Trophoblast cell (in vitro differentiated cells and primary cell): Measurements from ENCODE around the gene SULF2.

Experiments used
- DNase-seq, 2 donors: peaks; one replicate each; pipeline ENCODE4 v3.0.0-alpha.2; 2016
- H2AFZ ChIP-seq: 2 replicates; pipeline ENCODE4 v1.6.1; 2013; ENCODE audit warnings: low read length, moderate library complexity, mild to moderate bottlenecking; ENCODE audit not compliant: insufficient read depth, poor library complexity
- H2AK5ac ChIP-seq: 2 replicates; pipeline ENCODE4 v1.6.1; 2013; ENCODE audit warnings: mild to moderate bottlenecking, low read length
- H2BK120ac ChIP-seq: 2 replicates; pipeline ENCODE4 v1.6.1; 2013; ENCODE audit warnings: low read length, mild to moderate bottlenecking, moderate library complexity; ENCODE audit not compliant: insufficient read depth, poor library complexity
- H2BK12ac ChIP-seq: 2 replicates; pipeline ENCODE4 v1.6.1; 2013; ENCODE audit warnings: mild to moderate bottlenecking, low read length, moderate library complexity
- H2BK5ac ChIP-seq: 2 replicates; pipeline ENCODE4 v1.6.1; 2013; ENCODE audit warnings: low read length, low read depth, moderate library complexity, mild to moderate bottlenecking; ENCODE audit not compliant: poor library complexity
- H3K14ac ChIP-seq: 2 replicates; pipeline ENCODE4 v1.6.1; 2013; ENCODE audit warnings: mild to moderate bottlenecking, low read length
- H3K18ac ChIP-seq: 2 replicates; pipeline ENCODE4 v1.6.1; 2013; ENCODE audit warnings: mild to moderate bottlenecking, low read length
- H3K23ac ChIP-seq: 2 replicates; pipeline ENCODE4 v1.6.1; 2013; ENCODE audit warnings: low read length
- H3K27ac ChIP-seq: 2 replicates; pipeline ENCODE4 v1.5.1; 2013; ENCODE audit warnings: low read depth, mild to moderate bottlenecking, inconsistent platforms, low read length, moderate library complexity
- H3K27me3 ChIP-seq: 2 replicates; pipeline ENCODE4 v1.6.1; 2013; ENCODE audit warnings: inconsistent platforms, mild to moderate bottlenecking, low read length, moderate library complexity; ENCODE audit not compliant: insufficient read depth
- H3K36me3 ChIP-seq, 2 experiments: 1 replicate in 1 of 2; 2 replicates in 1 of 2; pipeline ENCODE4 v1.6.1; 2013; ENCODE audit warnings: low read length in 2 of 2, mild to moderate bottlenecking in 2 of 2, moderate library complexity in 1 of 2; ENCODE audit not compliant: insufficient read depth in 2 of 2, control insufficient read depth in 1 of 2
- H3K4ac ChIP-seq: 2 replicates; pipeline ENCODE4 v1.6.1; 2013; ENCODE audit warnings: low read depth, mild to moderate bottlenecking, low read length, moderate library complexity
- H3K4me1 ChIP-seq, 2 experiments: 1 replicate in 1 of 2; 2 replicates in 1 of 2; pipeline ENCODE4 v1.6.1; 2013; ENCODE audit warnings: low read length in 2 of 2, mild to moderate bottlenecking in 2 of 2, moderate library complexity in 1 of 2; ENCODE audit not compliant: insufficient read depth in 2 of 2, control insufficient read depth in 1 of 2
- H3K4me2 ChIP-seq: 2 replicates; pipeline ENCODE4 v1.6.1; 2013; ENCODE audit warnings: inconsistent platforms, mild to moderate bottlenecking, low read length, moderate library complexity
- H3K4me3 ChIP-seq: 2 replicates; pipeline ENCODE4 v1.5.1; 2013; ENCODE audit warnings: mild to moderate bottlenecking, low read depth, low read length, inconsistent platforms
- H3K79me1 ChIP-seq: one replicate; pipeline ENCODE4 v1.6.1; 2013; ENCODE audit warnings: low read length
- H3K79me2 ChIP-seq: 2 replicates; pipeline ENCODE4 v1.6.1; 2013; ENCODE audit warnings: low read length, mild to moderate bottlenecking; ENCODE audit not compliant: control insufficient read depth, insufficient read depth, poor library complexity
- H3K9ac ChIP-seq: 2 replicates; pipeline ENCODE4 v1.6.1; 2013; ENCODE audit warnings: mild to moderate bottlenecking, low read length
- H3K9me3 ChIP-seq: 2 replicates; pipeline ENCODE4 v1.6.1; 2013; ENCODE audit warnings: low read depth, mild to moderate bottlenecking, control low read depth, inconsistent platforms, low read length; ENCODE audit not compliant: insufficient read depth
- H4K12ac ChIP-seq: 2 replicates; pipeline ENCODE4 v1.6.1; 2013; ENCODE audit warnings: low read depth, mild to moderate bottlenecking, low read length, moderate library complexity
- H4K8ac ChIP-seq: 2 replicates; pipeline ENCODE4 v1.6.1; 2013; ENCODE audit warnings: low read depth, mild to moderate bottlenecking, low read length, moderate library complexity
- H4K91ac ChIP-seq: one replicate; pipeline ENCODE4 v1.6.1; 2013; ENCODE audit warnings: low read depth, mild to moderate bottlenecking, low read length, moderate library complexity
- WGBS: extraction: QIAGEN DNeasy Blood & Tissue Kit; methylation state at CpG from one replicate; pipeline ENCODE4 v1.1.7; 2013; ENCODE audit warnings: missing lambda C conversion rate; ENCODE audit not compliant: insufficient read length, insufficient coverage; ENCODE audit errors: extremely low coverage; 5-methylcytosine and 5-hydroxymethylcytosine counted together

SULF2 gene

GRCh38 chr20:47757145-47758035 is 27.9 kb downstream of the SULF2 start:
- Histone ChIP-seq H4K8ac (no peak overlapping the region), H3K4me3 (no peak overlapping the region), H4K12ac (no peak overlapping the region), H3K14ac (no peak overlapping the region), H2BK120ac (no peak overlapping the region), H3K4me1 (no peaks in the 10 kb centered on the region), H3K23ac (no peak overlapping the region), H2AFZ (no peak overlapping the region), H3K4me2 (no peak overlapping the region), H2BK5ac (no peak overlapping the region), H3K4ac (no peak overlapping the region), H4K91ac (no peak overlapping the region), H3K9me3 (no peaks in the 10 kb centered on the region), H3K36me3 (peaks cover 0 to 4% of the 10 kb centered on the region in 2 experiments), H2BK12ac (no peak overlapping the region), H3K27me3 (no peaks in the 10 kb centered on the region), H3K27ac (no peak overlapping the region), H3K79me1 (no peaks in the 10 kb centered on the region), H3K9ac (no peak overlapping the region), H2AK5ac (no peak overlapping the region), H3K18ac (no peak overlapping the region), H3K79me2 (no peaks in the 10 kb centered on the region)
- no CpG with 5 or more reads among the region's 32 CpGs for WGBS
- DNase-seq = no peak

DNA sequence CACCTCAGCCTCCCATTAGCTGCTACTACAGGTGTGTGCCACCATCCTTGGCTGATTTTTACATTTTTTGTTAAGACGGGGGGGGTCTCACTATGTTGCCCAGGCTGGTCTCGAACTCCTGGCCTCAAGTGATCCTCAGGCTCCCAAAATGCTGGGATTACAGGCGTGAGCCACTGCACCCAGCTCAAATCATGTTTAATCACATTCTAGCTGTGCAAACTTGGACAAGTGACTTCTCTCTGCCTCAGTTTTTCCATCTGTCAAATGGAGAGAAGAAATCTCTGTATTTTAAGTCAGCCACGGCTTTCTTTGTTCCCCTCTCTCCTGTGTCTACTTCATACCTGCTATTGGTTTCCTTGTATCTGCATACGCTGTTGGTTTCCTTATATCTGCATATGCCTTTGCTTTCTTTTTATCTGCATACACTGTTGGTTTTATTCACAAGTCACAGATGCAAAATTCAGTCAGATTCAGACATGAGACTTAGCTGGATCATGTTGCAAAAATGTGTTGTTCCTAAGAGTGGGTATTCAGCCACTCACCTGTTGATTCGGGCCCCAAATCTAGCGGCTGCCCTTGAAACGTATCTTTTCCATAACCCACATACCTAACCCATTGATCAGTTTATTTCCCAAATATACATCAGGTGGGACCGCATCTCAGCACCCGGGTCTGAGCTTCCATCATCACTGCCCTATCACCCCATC is 30.2 kb downstream of the SULF2 start:
- Histone ChIP-seq H3K23ac (no peak overlapping the region), H3K18ac (no peak overlapping the region), H2BK120ac (no peak overlapping the region), H3K9ac (no peak overlapping the region), H3K4me2 (no peak overlapping the region), H3K36me3 (peaks cover 0 to 4% of the 10 kb centered on the region in 2 experiments), H2AK5ac (no peak overlapping the region), H2BK5ac (no peak overlapping the region), H3K27ac (no peak overlapping the region), H3K79me2 (no peaks in the 10 kb centered on the region), H3K4ac (no peak overlapping the region), H3K79me1 (no peaks in the 10 kb centered on the region), H4K12ac (no peak overlapping the region), H4K8ac (no peak overlapping the region), H3K9me3 (no peaks in the 10 kb centered on the region), H2AFZ (no peak overlapping the region), H3K4me3 (no peak overlapping the region), H2BK12ac (no peak overlapping the region), H3K14ac (no peak overlapping the region), H4K91ac (no peak overlapping the region), H3K4me1 (no peaks in the 10 kb centered on the region), H3K27me3 (no peaks in the 10 kb centered on the region)
- no peak for DNase-seq
- no CpG with 5 or more reads among the region's 10 CpGs for WGBS

GRCh38 chr20:47754388-47754715 is 30.9 kb downstream of the SULF2 start:
- Histone ChIP-seq H4K12ac (no peak overlapping the region), H3K14ac (no peak overlapping the region), H3K4me1 (no peaks in the 10 kb centered on the region), H3K23ac (no peak overlapping the region), H3K79me1 (no peaks in the 10 kb centered on the region), H3K9me3 (no peaks in the 10 kb centered on the region), H3K4me2 (no peak overlapping the region), H3K27ac (no peak overlapping the region), H3K27me3 (no peaks in the 10 kb centered on the region), H4K91ac (no peak overlapping the region), H2AFZ (no peak overlapping the region), H4K8ac (no peak overlapping the region), H2BK12ac (no peak overlapping the region), H3K18ac (no peak overlapping the region), H2AK5ac (no peak overlapping the region), H3K4ac (no peak overlapping the region), H2BK120ac (no peak overlapping the region), H3K4me3 (no peak overlapping the region), H2BK5ac (no peak overlapping the region), H3K9ac (no peak overlapping the region), H3K79me2 (no peaks in the 10 kb centered on the region), H3K36me3 (peaks cover 0 to 4% of the 10 kb centered on the region in 2 experiments)
- WGBS = no CpG with 5 or more reads among the region's 2 CpGs
- DNase-seq = no peak

DNA sequence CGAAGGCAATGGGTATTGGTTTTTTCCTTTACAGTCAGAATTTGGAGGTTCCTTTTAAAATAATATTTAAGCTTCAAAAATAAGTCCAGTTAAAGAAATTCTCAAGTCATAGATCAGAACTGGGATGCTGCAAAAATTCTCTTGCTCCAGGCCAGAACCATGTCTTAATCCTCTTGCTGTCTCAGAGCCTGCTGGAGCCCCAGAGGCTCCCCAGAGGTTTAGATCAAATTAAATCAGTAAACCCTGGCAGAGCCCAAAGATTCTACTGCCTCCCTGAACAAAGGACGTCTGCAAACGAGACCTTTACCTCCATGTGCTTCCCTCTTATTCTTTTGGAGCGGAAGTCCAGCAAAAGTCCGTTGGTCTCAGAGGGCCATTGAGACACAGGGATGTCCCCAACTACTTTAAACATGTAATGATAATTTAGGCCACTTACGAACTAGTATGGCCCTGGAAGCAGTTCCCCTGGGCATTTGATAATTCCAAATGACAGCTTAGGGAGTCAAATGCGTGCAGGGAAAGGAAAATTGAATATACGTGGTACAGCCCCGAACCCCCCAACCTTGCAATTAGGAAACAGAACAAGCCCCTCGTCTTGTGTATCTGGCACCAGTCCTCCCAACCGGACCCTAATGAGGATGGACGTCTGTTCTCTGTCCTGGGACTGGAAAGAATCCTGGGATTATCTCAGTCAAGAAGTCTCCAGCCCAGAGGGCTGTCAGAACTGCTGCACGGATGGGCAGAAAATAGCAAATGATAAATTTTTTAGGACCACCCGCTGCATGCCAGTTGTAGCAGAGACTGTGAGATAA is 31.5 kb downstream of the SULF2 start:
- H3K4me3 ChIP-seq = no peak overlapping the region
- no peak overlapping the region for H4K8ac ChIP-seq
- H3K79me2 ChIP-seq = no peaks in the 10 kb centered on the region
- DNase-seq = no peak
- H2AFZ ChIP-seq = no peak overlapping the region
- H2BK12ac ChIP-seq = no peak overlapping the region
- H3K14ac ChIP-seq = no peak overlapping the region
- no peak overlapping the region for H4K91ac ChIP-seq
- H3K36me3 ChIP-seq = peaks cover 0 to 4% of the 10 kb centered on the region in 2 experiments
- H3K9ac ChIP-seq = no peak overlapping the region
- no peak overlapping the region for H2AK5ac ChIP-seq
- H2BK120ac ChIP-seq = no peak overlapping the region
- H3K27ac ChIP-seq = no peak overlapping the region
- no peaks in the 10 kb centered on the region for H3K9me3 ChIP-seq
- no peak overlapping the region for H4K12ac ChIP-seq
- no peak overlapping the region for H3K4ac ChIP-seq
- H3K23ac ChIP-seq = no peak overlapping the region
- H3K4me1 ChIP-seq = no peaks in the 10 kb centered on the region
- no peak overlapping the region for H2BK5ac ChIP-seq
- H3K79me1 ChIP-seq = no peaks in the 10 kb centered on the region
- no peaks in the 10 kb centered on the region for H3K27me3 ChIP-seq
- H3K18ac ChIP-seq = no peak overlapping the region
- WGBS = no CpG with 5 or more reads among the region's 14 CpGs
- no peak overlapping the region for H3K4me2 ChIP-seq
